H1 (cell line): ENCODE results near the gene PDZRN4. TPM values are rescaled to one million over a fixed set of nuclear protein-coding genes. Genes with fewer than 3 reads are reported as not detected.
A peak's percentile ranks its signal among the peaks of the same experiment; 100 is the strongest.
"Not testable (repeated sequence)": the region's sequence is repeated elsewhere in the genome, so short reads cannot be mapped to it uniquely, and the experiment has no call there.

ENCODE experiments used
- CTCF ChIA-PET: fragments of 300-600 bp; sonication (Branson Sonifier 250); formaldehyde crosslinking; loops from one replicate; lab custom pipeline; 2021; ENCODE audit not compliant: partially characterized antibody; lab: Charles Lee
- POLR2A ChIA-PET: fragments of 300-600 bp; sonication (Branson Sonifier 250); formaldehyde crosslinking; loops from one replicate; lab custom pipeline; 2021; ENCODE audit warnings: inconsistent platforms; ENCODE audit not compliant: partially characterized antibody; lab: Charles Lee
- DNase-seq, 2 experiments: peaks; one replicate each; pipeline versions ENCODE4 v3.0.0 to v3.0.0-alpha.2; 2010 to 2022; ENCODE audit warnings: low spot score in 2 of 2, low read depth in 1 of 2, mixed read lengths in 1 of 2
- FAIRE-seq: peaks from 2 replicates; lab custom pipeline; 2011; peaks lifted over from hg19 to GRCh38; lab: Jason Lieb, UNC
- H2AFZ ChIP-seq: 2 replicates; pipeline ENCODE4 v1.8.1; 2012; ENCODE audit warnings: low read length, inconsistent platforms
- H2AK5ac ChIP-seq: 2 replicates; pipeline ENCODE4 v1.6.1; 2013; ENCODE audit warnings: low read depth, low read length
- H2BK120ac ChIP-seq: replicated peaks from 2 replicates; pipeline ENCODE3; 2013; ENCODE audit warnings: low read depth, low read length, inconsistent platforms
- H2BK12ac ChIP-seq: 2 replicates; pipeline ENCODE4 v1.6.1; 2013; ENCODE audit warnings: low read depth, low read length
- H2BK15ac ChIP-seq: 2 replicates; pipeline ENCODE4 v1.6.1; 2013; ENCODE audit warnings: low read length
- H2BK20ac ChIP-seq: 2 replicates; pipeline ENCODE4 v1.6.1; 2013; ENCODE audit warnings: low read length
- H2BK5ac ChIP-seq: 2 replicates; pipeline ENCODE4 v1.6.1; 2013; ENCODE audit warnings: low read depth, low read length
- H3K14ac ChIP-seq: 2 replicates; pipeline ENCODE4 v1.6.1; 2013; ENCODE audit warnings: inconsistent platforms; ENCODE audit not compliant: insufficient read length
- H3K18ac ChIP-seq: 2 replicates; pipeline ENCODE4 v1.6.1; 2013; ENCODE audit warnings: low read length; ENCODE audit errors: extremely low read depth
- H3K23ac ChIP-seq: 2 replicates; pipeline ENCODE4 v1.6.1; 2013; ENCODE audit warnings: inconsistent platforms; ENCODE audit not compliant: insufficient read length
- H3K23me2 ChIP-seq: 2 replicates; pipeline ENCODE4 v1.6.1; 2013; ENCODE audit warnings: low read depth, low read length
- H3K27ac ChIP-seq: 2 replicates; pipeline ENCODE4 v1.6.1; 2011; ENCODE audit warnings: low read depth, low read length, inconsistent platforms
- H3K27me3 ChIP-seq, 4 experiments: replicated peaks in 1 of 4; 1 replicate in 1 of 4; 2 replicates in 3 of 4; pipeline versions ENCODE4 v1.6.1 to v1.8.1; 2011 to 2013; ENCODE audit warnings: low read length in 3 of 4, mild to moderate bottlenecking in 3 of 4, inconsistent platforms in 2 of 4, mixed read lengths in 2 of 4, moderate library complexity in 1 of 4; ENCODE audit not compliant: control insufficient read depth in 3 of 4, insufficient read depth in 3 of 4; ENCODE audit errors: extremely low read depth in 1 of 4
- H3K36me3 ChIP-seq, 4 experiments: 2 replicates each; pipeline versions ENCODE4 v1.6.1 to v1.8.1; 2011 to 2013; ENCODE audit warnings: mild to moderate bottlenecking in 4 of 4, low read length in 3 of 4, moderate library complexity in 2 of 4, control low read depth in 1 of 4, inconsistent platforms in 1 of 4; ENCODE audit not compliant: insufficient read depth in 4 of 4, control insufficient read depth in 2 of 4
- H3K4ac ChIP-seq: replicated peaks from 2 replicates; pipeline ENCODE3; 2013; ENCODE audit warnings: low read length, low read depth, mixed read lengths, inconsistent platforms; ENCODE audit not compliant: insufficient read length
- H3K4me1 ChIP-seq, 4 experiments: replicated peaks in 1 of 4; 1 replicate in 1 of 4; 2 replicates in 3 of 4; pipeline versions ENCODE4 v1.6.1 to v1.8.1; 2011 to 2013; ENCODE audit warnings: low read length in 3 of 4, inconsistent platforms in 2 of 4, mixed read lengths in 1 of 4; ENCODE audit not compliant: insufficient read depth in 4 of 4, control insufficient read depth in 3 of 4
- H3K4me2 ChIP-seq, 2 experiments: 2 replicates each; pipeline versions ENCODE4 v1.6.1 to v1.8.1; 2011 to 2013; ENCODE audit warnings: low read depth in 2 of 2, low read length in 2 of 2, control low read depth in 1 of 2, inconsistent platforms in 1 of 2, mild to moderate bottlenecking in 1 of 2; ENCODE audit not compliant: insufficient read depth in 1 of 2
- H3K4me3 ChIP-seq, 4 experiments: fragments of 200-600, 300-600 bp in 1 of 4; sonication (generic), shearing (Covaris generic), sonication (Bioruptor Twin) in 1 of 4; 2 replicates each; pipeline versions ENCODE4 v1.5.1 to v1.8.1; 2011 to 2016; ENCODE audit warnings: low read length in 4 of 4, low read depth in 3 of 4, control low read depth in 2 of 4, inconsistent platforms in 2 of 4, mild to moderate bottlenecking in 2 of 4, mixed read lengths in 1 of 4, moderate library complexity in 1 of 4; ENCODE audit not compliant: insufficient read depth in 2 of 4; ENCODE audit errors: extremely low read depth in 1 of 4
- H3K56ac ChIP-seq: replicated peaks from 2 replicates; pipeline ENCODE3; 2013; ENCODE audit warnings: low read depth, mild to moderate bottlenecking, mixed read lengths, low read length, inconsistent platforms; ENCODE audit not compliant: insufficient read length
- H3K79me1 ChIP-seq: 2 replicates; pipeline ENCODE4 v1.6.1; 2013; ENCODE audit warnings: low read depth, low read length, control low read depth
- H3K79me2 ChIP-seq, 2 experiments: 2 replicates each; pipeline versions ENCODE4 v1.6.1 to v1.8.1; 2012 to 2013; ENCODE audit warnings: low read length in 2 of 2, mild to moderate bottlenecking in 2 of 2, inconsistent platforms in 1 of 2; ENCODE audit not compliant: insufficient read depth in 2 of 2, control insufficient read depth in 1 of 2
- H3K9ac ChIP-seq, 4 experiments: replicated peaks in 1 of 4; 1 replicate in 1 of 4; 2 replicates in 3 of 4; pipeline versions ENCODE4 v1.6.1 to v1.8.1; 2011 to 2013; ENCODE audit warnings: low read depth in 3 of 4, low read length in 3 of 4, control low read depth in 2 of 4, mild to moderate bottlenecking in 2 of 4, moderate library complexity in 2 of 4, inconsistent platforms in 1 of 4; ENCODE audit errors: extremely low read depth in 1 of 4
- H3K9me3 ChIP-seq, 2 experiments: 2 replicates each; pipeline versions ENCODE4 v1.6.1 to v1.8.1; 2012 to 2013; ENCODE audit warnings: mild to moderate bottlenecking in 2 of 2, moderate library complexity in 2 of 2, control low read depth in 1 of 2, inconsistent platforms in 1 of 2, low read depth in 1 of 2, low read length in 1 of 2, mixed read lengths in 1 of 2; ENCODE audit not compliant: insufficient read depth in 2 of 2
- H4K20me1 ChIP-seq, 2 experiments: replicated peaks in 1 of 2; 2 replicates each; pipeline versions ENCODE3 to v1.8.1; 2011 to 2013; ENCODE audit warnings: inconsistent platforms in 2 of 2, low read length in 2 of 2, mild to moderate bottlenecking in 1 of 2; ENCODE audit not compliant: insufficient read depth in 2 of 2, control insufficient read depth in 1 of 2
- H4K5ac ChIP-seq: 2 replicates; pipeline ENCODE4 v1.6.1; 2013; ENCODE audit warnings: low read length, low read depth, mixed read lengths, inconsistent platforms; ENCODE audit not compliant: insufficient read length
- H4K8ac ChIP-seq: 2 replicates; pipeline ENCODE4 v1.8.0; 2013; ENCODE audit warnings: mild to moderate bottlenecking, moderate library complexity, low read length, inconsistent platforms; ENCODE audit not compliant: insufficient read depth; ENCODE audit errors: extremely low read depth
- H4K91ac ChIP-seq: replicated peaks from 2 replicates; pipeline ENCODE3; 2013; ENCODE audit warnings: low read length, mixed read lengths, inconsistent platforms; ENCODE audit not compliant: insufficient read length
- ATF3 ChIP-seq: IDR thresholded peaks from 2 replicates; pipeline ENCODE4 v1.6.1; 2011; ENCODE audit warnings: low read depth, mild to moderate bottlenecking, low read length; ENCODE audit not compliant: insufficient read depth
- CHD1 ChIP-seq: IDR thresholded peaks from 2 replicates; pipeline ENCODE4 v1.6.1; 2012; ENCODE audit warnings: low read depth, low read length, improper control_type of control experiment
- CHD2 ChIP-seq: IDR thresholded peaks from 2 replicates; pipeline ENCODE4 v1.6.1; 2012; ENCODE audit warnings: low read length, improper control_type of control experiment
- E2F6 ChIP-seq: IDR thresholded peaks from 2 replicates; pipeline ENCODE4 v1.6.1; 2012; ENCODE audit warnings: inconsistent platforms
- MAFK ChIP-seq: IDR thresholded peaks from 2 replicates; pipeline ENCODE4 v1.6.1; 2012; ENCODE audit warnings: low read depth, mild to moderate bottlenecking, improper control_type of control experiment, low read length
- SIN3A ChIP-seq, 2 experiments: IDR thresholded peaks in 1 of 2; conservative IDR thresholded peaks in 1 of 2; 2 replicates each; pipeline ENCODE4 v1.6.1; 2011 to 2012; ENCODE audit warnings: low read length in 2 of 2, improper control_type of control experiment in 1 of 2, low read depth in 1 of 2, mild to moderate bottlenecking in 1 of 2
- SP2 ChIP-seq: IDR thresholded peaks from 2 replicates; pipeline ENCODE4 v1.6.1; 2012; ENCODE audit warnings: mild to moderate bottlenecking, low read length, inconsistent platforms
- TCF12 ChIP-seq: IDR thresholded peaks from 2 replicates; pipeline ENCODE4 v1.6.1; 2011; ENCODE audit warnings: low read depth, mild to moderate bottlenecking, low read length
- WGBS, 2 experiments: shearing (Covaris generic) in 1 of 2; methylation state at CpG; one replicate each; pipeline versions ENCODE4 v1.1.6 to v1.1.7; 2013 to 2015; ENCODE audit warnings: low lambda C conversion rate in 2 of 2, mixed read lengths in 2 of 2, inconsistent platforms in 1 of 2, low coverage in 1 of 2, missing lambda C conversion rate in 1 of 2; ENCODE audit not compliant: insufficient replicate concordance in 2 of 2, insufficient coverage in 1 of 2, insufficient read length in 1 of 2; ENCODE audit errors: extremely low coverage in 1 of 2, missing lambda C conversion rate in 1 of 2; 5-methylcytosine and 5-hydroxymethylcytosine counted together
- polyA plus RNA-seq, 7 experiments: library from polyadenylated mRNA; depleted of rRNA in 3 of 7; stranded (reverse) in 5 of 7; unstranded in 2 of 7; fragments of >200 nt in 5 of 7; fragments of 200-250 nt in 2 of 7; gene quantifications; 1 replicate in 5 of 7; 2 replicates in 1 of 7; 4 replicates in 1 of 7; pipeline versions ENCODE4 v1.2.1 to v1.2.3, GENCODE V29; 2011 to 2013; ENCODE audit warnings: missing spikeins in 2 of 7, mixed read lengths in 2 of 7
- total RNA-seq: library from RNA; stranded (reverse); fragmentation: NEBNext Ultra II Directional; extraction: Animal tissue kit (Norgen Biotek cat#: 25700); gene quantifications from 2 replicates; pipeline ENCODE4 v1.2.1, GENCODE V29; 2021

The PDZRN4 gene
- total and polyA plus RNA-seq, 2 of the 8 experiments (the other 6 are each of a cell fraction or from before 2014, with no cell fraction given) = not detected

DNA sequence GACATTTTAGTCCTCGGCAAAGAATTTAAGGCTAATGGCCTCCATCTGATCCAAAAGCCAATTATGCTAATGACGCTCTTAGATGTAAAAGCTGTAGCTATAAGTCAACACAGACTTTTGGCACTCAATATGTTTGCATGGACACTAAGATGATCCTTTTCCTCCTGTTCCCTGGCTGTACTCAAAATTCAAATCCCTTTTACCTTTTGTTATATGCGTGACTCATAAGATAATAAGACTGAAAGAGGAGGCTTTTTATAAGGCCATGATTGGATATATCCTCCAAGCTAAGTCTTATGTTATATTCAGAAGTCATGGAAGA is 89.8 kb downstream of the PDZRN4 start (continued):
- TF ChIP-seq E2F6 = no peak
- no peak for TF ChIP-seq SP2
- no peak for TF ChIP-seq CHD1
- no peak for TF ChIP-seq TCF12
- TF ChIP-seq CHD2 = no peak
- TF ChIP-seq SIN3A (conservative IDR thresholded peaks at IDR 0.05 in 1 of 2, IDR thresholded peaks at IDR 0.05 in 1 of 2; ENCODE audit: low read depth in 1 of 2, low read length in 2 of 2) = no peak
- TF ChIP-seq MAFK = no peak
- no peak for TF ChIP-seq ATF3

GRCh38 chr12:41280341-41281095 is 92.4 kb downstream of the PDZRN4 start:
- H3K56ac ChIP-seq, H4K8ac ChIP-seq, H2BK12ac ChIP-seq, H3K9me3 ChIP-seq, H2AK5ac ChIP-seq, H2BK20ac ChIP-seq, H3K23me2 ChIP-seq, H3K79me1 ChIP-seq, H3K36me3 ChIP-seq, DNase-seq, H3K4me1 ChIP-seq, H3K23ac ChIP-seq, H4K5ac ChIP-seq, FAIRE-seq, H3K18ac ChIP-seq, H2BK5ac ChIP-seq, H3K4ac ChIP-seq, POLR2A ChIA-PET, H3K27me3 ChIP-seq, H3K14ac ChIP-seq, H3K27ac ChIP-seq, H4K91ac ChIP-seq, H2BK120ac ChIP-seq, H2BK15ac ChIP-seq, H4K20me1 ChIP-seq, H3K4me3 ChIP-seq, H3K79me2 ChIP-seq, H3K9ac ChIP-seq, H3K4me2 ChIP-seq: not testable (repeated sequence)
- CTCF ChIA-PET = interaction anchor here (0.9 to 1.2 kb wide), 3 partner anchors 30 to 382 kb away, joined by 3 to 4 read pairs (median 3); no protein-coding TSS in a partner anchor
- WGBS, 2 experiments = 89% methylated on average over 13 of the region's 14 CpGs; no CpG with 5 or more reads in 1 of the 2 experiments
- H2AFZ ChIP-seq = peak overlapping the region; percentile 62; the same call in 1 of the 2 replicates
